Raji (cell line): ENCODE results near the gene OPN4.

Experiments
- POLR2A ChIP-seq: IDR thresholded peaks from 2 replicates; pipeline ENCODE4 v1.6.1; 2011; ENCODE audit warnings: low read depth, low read length, control low read depth; ENCODE audit not compliant: insufficient read depth

OPN4 gene, protein sequence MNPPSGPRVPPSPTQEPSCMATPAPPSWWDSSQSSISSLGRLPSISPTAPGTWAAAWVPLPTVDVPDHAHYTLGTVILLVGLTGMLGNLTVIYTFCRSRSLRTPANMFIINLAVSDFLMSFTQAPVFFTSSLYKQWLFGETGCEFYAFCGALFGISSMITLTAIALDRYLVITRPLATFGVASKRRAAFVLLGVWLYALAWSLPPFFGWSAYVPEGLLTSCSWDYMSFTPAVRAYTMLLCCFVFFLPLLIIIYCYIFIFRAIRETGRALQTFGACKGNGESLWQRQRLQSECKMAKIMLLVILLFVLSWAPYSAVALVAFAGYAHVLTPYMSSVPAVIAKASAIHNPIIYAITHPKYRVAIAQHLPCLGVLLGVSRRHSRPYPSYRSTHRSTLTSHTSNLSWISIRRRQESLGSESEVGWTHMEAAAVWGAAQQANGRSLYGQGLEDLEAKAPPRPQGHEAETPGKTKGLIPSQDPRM

DNA sequence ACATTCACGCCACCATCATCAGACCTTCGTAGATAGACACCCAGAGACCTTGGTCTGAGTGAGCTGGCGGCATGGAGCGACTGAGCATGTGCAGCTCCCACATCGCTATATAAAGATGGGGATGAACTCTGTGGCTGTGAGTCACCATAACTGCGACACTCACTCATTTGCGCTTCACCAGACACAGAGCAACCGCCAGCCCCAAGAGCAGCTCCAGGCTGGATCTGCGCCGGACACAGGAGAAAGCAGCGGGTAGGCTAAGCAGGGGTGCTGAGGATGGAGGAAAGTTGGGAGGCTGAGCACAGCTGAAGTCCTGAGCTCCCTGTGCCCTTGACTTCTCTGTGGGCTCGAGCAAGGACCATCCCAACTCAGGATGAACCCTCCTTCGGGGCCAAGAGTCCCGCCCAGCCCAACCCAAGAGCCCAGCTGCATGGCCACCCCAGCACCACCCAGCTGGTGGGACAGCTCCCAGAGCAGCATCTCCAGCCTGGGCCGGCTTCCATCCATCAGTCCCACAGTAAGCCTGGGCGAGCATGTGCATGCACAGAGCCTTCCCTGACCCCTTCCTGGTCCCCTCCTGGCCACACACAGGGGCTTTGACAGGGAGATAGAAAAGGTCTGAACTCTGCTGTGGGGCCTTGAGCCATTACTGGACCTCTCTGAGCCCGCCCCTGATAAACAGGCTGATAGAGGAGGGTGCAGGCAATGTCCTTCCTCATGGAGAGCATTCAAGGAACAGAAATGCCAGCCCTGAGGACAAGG lies at the start of gene OPN4:
Gene OPN4 (plus strand): TSS at position 137 of the 762 bp plus-strand sequence. CDS start 237 bp downstream, at position 374.
- no peak for TF ChIP-seq POLR2A

DNA sequence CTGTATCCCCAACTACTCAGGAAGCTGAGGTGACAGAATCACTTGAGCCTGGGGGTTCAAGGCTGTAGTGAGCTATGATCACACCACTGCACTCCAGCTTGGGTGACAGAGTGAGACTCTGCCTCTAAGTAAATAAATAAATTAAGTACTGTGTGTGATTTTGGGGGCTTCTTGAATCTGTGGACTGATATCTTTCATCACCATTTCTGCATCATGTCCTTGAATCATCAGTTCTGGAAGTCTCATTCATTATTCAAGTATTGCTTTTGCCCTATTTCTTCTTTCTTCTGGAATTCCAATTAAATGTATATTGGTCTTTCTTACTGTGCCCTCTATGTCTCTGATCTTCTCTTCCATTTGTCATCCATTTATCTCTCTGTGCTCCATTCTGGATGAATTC lies 46.7 kb upstream of the OPN4 start:
- TF ChIP-seq POLR2A, result no peak

DNA sequence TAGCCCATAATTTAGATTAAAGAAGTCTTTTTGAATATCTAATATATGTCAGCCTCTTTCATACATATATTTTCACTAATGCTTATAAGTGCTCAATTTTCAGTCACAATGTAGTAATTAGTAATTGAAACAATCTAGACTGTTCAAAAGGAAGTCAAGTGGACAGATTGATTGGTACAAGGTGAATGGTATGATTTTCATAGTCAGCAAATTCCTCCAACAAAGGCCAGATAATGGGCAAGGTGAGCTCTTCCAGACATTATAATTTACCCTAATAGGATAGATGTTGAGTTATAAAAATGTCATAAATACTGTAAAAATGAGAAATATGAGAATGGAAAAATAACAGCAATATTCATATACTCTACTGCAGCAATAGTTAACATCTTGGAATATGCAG lies 44.4 kb upstream of the OPN4 start:
- no peak for TF ChIP-seq POLR2A

DNA sequence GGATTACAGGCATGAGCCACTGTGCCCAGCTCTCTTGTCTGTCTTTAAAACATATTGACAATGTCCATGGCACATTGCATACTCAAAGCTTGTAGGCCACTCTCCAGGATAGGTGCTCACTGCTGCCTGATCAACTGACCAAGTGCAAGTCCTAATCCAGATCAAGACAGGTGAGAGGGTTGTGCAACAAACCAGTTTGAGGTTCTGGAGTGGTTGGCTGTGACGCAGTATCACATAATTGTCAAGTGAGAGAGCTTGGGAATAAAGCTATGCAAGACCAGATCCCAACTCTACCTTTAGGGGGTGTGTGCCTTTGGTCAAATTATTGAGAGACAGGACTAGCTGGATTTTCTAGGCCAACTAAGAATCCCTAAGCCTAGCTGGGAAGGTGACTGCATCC lies 43.0 kb upstream of the OPN4 start:
- no peak for TF ChIP-seq POLR2A

DNA sequence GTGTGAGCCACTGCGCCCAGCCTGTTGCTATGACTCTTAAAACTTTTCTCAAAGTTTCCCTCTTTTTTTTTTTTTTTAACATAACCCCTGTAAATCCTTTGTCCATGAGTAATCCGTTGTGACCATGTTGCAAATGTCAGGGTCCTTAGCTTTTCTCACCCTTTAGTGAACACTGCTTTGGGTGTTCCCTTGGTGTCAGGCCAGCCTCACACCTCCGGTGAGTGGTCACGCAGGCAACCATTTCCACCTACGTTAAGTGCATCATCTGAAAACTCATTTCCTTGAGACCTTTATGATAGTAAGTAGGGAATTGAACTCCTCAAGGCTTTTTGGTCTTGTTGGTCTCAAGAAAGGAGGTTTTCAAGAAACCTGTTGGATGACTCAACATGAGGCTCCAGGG lies 41.3 kb upstream of the OPN4 start:
- TF ChIP-seq POLR2A, result no peak

DNA sequence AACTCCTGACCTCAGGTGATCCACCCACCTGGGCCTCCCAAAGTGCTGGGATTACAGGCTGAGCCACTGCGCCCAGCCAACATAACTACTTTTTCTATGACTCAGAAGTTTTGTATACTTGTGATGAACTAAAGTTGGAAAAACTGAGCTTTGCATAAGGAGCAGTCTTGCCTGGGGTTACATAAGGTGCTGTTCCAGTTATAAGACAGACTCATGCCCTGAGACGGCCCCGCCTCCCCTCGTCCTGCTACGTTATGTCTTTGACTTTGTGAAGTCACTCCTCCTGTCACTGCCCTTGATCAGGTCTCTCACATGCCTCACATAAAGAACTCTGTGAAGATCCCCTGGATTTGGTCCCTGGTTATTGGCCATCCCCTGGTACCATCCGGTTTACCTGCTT lies 40.4 kb upstream of the OPN4 start:
- TF ChIP-seq POLR2A, result no peak

DNA sequence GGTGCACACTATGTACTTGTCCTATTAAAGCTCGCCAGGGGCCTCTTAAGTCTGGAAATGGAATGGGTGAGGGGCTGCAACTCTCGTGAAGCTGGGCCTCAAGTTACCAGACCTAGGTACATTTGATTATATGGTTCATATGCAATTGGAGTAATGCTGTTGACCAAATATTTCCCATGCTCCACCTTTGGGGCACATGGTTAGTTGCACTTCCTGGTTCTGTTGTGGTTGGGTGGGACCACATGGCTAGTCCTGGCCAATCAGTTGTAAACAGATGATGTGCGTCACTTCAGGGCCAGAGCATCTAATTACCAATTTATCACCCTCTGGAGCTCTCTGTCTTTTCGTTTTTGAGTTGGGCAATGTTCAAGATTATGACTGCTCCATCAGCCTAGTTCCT lies 39.5 kb upstream of the OPN4 start:
- TF ChIP-seq POLR2A, result no peak

DNA sequence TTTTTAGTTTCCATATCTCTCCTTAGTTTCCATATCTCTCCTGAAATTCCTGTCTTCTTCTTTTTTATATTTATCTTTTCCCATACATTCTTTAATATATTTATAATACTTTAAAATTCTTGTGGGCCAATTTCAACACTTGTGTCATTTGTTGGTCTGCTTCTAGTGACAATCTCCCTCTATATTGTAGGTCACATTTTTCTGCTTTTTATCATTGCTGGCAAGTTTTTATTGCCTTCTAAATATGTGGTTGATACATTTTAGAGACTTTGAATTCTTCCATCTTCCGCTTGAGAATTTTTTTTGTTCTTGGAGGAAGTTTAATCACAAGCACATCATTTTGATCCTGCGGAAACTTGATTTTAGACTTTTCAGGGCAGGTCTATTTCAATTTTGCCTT lies 26.0 kb upstream of the OPN4 start:
- no peak for TF ChIP-seq POLR2A

DNA sequence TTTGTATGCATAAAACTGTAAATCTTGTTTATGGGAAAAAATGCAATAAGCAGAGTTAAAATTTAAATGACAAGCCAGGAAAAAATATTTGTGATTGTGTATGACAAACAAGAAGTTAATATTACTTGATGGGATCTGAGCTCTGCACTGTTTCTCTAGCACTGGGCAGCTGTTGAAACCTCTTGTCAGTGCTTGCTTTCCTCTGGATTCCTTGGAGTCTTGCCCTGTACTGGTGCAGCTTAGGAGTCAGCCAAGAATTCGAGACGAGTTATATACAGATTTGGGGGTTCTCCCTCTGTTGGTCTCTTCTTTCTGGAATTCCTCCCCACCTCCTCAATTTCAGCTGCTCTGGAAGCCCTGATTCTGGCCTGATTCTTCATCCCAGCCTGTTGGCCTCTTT lies 24.3 kb upstream of the OPN4 start:
- no peak for TF ChIP-seq POLR2A

DNA sequence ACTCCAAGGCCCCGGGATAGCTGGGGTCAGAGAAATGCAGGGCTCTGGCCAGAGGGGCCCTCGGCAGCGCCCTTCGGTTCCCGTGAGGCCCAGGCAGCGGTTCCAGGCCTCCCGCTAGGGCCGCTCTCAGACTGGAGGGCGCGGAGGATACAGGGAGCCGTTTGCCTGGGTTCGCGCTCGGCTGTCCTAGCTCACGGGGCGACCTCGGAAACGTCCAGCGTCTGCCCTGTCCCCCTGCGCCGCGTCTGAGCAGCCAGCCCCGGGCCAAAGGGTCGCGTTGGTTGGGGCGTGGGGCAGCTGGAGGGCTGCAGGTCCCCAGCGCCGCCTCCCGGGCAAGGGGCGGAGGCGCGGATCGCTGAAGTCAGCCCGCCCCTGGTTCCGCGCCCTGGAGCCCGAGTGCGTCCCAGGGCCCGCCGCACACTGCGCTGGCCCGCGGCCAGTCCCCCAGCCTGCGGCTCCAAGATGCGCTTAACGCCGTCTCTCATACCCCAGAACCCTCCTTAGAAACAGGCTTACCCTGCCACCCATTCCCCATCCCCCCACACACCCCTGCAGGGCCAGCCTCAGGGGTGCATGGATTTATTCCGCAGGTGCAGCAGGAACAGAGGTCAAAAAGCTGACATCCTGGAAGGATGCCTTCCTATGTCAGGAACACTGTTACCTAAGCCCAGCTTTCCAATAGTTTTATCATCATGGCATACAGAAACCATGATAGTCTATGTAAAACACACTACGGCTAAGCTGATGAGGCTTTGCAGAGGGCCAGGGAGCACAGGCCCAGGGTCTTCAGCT lies 22.1 kb upstream of the OPN4 start:
- TF ChIP-seq POLR2A, result no peak

DNA sequence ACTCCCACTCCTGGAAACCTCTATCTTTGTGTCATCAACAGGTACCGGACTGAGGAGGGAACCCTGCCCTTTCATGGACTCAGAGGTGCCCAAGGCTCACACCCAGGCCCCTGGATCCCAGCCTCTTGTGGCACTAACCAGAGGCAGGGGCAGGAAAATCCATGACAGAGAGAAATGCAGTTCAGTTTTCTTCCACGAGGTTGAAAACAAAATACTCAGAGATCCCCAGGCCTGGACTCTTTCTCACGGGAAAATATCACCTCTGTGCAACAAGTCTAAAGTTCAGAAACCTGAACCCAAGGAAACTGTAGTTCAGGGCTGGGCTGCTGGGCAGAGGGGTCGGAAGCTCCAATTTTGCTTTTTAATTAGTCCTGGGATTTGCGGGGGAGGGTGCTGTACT lies 21.4 kb upstream of the OPN4 start:
- TF ChIP-seq POLR2A, result no peak

DNA sequence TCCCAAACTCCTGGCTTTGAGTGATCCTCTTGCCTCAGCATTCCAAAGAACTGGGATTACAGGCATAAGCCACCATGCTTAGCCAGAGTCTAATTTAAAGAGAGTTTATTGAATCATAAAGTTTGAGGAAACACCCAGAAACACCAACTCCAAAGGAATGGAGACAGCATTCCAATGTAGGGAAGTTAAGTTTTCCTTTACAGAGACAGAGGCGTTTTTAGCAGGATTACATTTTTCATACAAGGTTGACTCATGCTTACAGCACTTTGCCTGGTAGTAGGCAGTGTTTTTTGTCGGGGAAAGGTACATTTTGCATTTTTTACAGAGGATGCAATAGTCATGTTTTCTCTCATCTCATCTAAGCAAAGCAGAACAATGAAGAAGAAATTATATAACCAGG lies 18.9 kb upstream of the OPN4 start:
- no peak for TF ChIP-seq POLR2A

DNA sequence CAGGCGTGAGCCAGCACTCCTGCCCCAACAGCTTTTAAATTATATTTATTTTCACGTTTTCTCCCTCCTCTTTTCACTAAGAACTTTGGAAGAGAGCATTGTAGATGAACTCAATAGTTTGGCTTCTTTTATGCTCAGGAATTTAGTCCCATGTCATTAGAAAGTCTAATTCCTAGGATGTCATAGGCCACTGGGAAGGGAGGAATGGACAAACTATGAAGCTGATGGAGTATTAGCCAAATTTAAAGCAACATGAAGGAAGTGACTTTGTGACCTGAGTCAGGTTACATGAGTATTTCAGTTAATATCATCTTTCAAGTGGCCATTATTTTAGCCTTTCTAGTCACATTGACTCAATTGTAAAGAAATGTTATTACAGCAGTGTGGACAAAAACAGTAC lies 18.0 kb upstream of the OPN4 start:
- TF ChIP-seq POLR2A, result no peak

DNA sequence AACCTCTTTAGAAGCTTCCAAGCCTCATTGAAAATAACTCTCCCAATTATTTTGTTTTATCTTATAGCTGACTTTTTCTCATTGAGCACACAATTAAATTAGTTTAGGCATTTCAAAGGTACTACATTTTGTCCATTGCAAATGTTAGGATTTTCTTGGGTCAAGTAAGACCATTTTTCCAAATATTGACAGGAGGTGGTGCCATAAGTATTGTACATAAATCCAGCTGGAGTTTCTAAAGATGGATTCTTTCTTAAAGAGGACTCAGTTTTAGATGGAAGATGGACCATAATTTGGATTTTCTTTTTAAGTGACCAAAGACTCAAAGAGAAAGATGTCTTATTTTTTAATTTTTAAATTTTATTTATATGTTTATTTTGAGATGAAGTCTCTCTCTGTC lies 12.3 kb upstream of the OPN4 start:
- TF ChIP-seq POLR2A, result no peak

DNA sequence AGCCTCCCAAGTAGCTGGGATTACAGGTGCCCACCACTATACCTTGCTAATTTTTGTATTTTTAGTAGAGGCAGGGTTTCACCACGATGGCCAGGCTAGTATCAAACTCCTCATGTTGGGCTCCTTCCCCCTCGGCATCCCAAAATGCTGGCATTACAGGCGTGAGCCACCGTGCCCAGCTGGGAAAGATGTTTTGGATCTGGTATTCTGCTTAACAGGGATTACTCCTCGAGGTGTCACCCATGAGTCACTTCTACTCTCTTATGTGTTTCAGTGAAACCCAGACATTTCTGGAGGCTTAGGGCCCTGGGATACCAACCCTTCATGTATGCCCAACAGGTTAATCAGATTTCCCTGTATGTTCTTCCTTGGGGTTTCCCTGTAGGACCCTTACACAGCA lies 11.8 kb upstream of the OPN4 start:
- no peak for TF ChIP-seq POLR2A
